Measurements from ENCODE around the gene KCNK13. TPM values are rescaled to one million over a fixed set of nuclear protein-coding genes. Genes with fewer than 3 reads are reported as not detected.

KCNK13 gene
- total and polyA plus RNA-seq, 2 experiments from 2014 or later: 0.21 to 1.0 TPM

DNA sequence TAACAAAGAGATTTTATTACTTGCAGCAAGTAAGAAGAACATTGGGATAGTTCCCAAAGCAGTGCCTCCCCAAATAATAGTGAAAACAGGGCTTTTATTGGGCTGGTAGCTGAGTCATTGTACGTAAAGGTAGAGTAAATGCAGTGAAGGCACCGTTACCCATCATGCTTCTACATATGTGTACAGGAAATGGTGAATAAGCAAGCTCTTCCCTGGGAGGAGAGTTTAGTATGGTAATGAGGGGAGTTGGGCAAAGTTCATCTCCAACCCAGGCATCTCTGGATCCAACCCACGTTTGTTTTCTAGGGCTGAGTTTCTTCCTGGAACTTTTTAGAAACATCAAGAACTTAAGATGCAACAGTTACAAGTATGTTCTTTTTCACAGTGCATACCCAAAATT, 56.2 kb downstream of the KCNK13 start:
- Mint-ChIP-seq H3K4me3 (no peak overlapping the region), H3K27me3 (ENCODE audit: insufficient read depth, low read depth, poor library complexity) (no peaks in the 10 kb centered on the region), H3K4me1 (no peaks in the 10 kb centered on the region), H3K36me3 (ENCODE audit: low read depth) (no peaks in the 10 kb centered on the region), H3K27ac (no peak overlapping the region), H3K9me3 (peaks cover 2% of the 10 kb centered on the region; the same call in 1 of the 3 replicates)
- ATAC-seq (no peak), DNase-seq (ENCODE audit: low spot score) (no peak)
- H2AFZ ChIP-seq: no peak overlapping the region
- H3K4me3 ChIP-seq: no peak overlapping the region
- no peaks in the 10 kb centered on the region for H3F3A ChIP-seq (replicated peaks; ENCODE audit: low read depth)
- no peaks in the 10 kb centered on the region for H4K20me1 ChIP-seq (replicated peaks; ENCODE audit: insufficient read depth)
- no peaks in the 10 kb centered on the region for H3K4me1 ChIP-seq (ENCODE audit: insufficient read depth)
- no peaks in the 10 kb centered on the region for H3K36me3 ChIP-seq (ENCODE audit: insufficient read depth)
- no peaks in the 10 kb centered on the region for H3K27me3 ChIP-seq (ENCODE audit: insufficient read depth)
- no peaks in the 10 kb centered on the region for H3K79me2 ChIP-seq (replicated peaks; ENCODE audit: insufficient read depth)
- TF ChIP-seq CREB1 (CRISPR knock-in tag; IDR thresholded peaks at IDR 0.05; ENCODE audit: low read depth) (no peak), EZH2phosphoT487 (IDR thresholded peaks at IDR 0.05; ENCODE audit: unreplicated experiment) (no peak), STAT1 (IDR thresholded peaks at IDR 0.05; ENCODE audit: unreplicated experiment) (no peak), JUNB (IDR thresholded peaks at IDR 0.05; ENCODE audit: unreplicated experiment) (no peak), POLR2AphosphoS5 (IDR thresholded peaks at IDR 0.05; ENCODE audit: low read depth) (no peak)
- TF ChIP-seq, protein P1, sequence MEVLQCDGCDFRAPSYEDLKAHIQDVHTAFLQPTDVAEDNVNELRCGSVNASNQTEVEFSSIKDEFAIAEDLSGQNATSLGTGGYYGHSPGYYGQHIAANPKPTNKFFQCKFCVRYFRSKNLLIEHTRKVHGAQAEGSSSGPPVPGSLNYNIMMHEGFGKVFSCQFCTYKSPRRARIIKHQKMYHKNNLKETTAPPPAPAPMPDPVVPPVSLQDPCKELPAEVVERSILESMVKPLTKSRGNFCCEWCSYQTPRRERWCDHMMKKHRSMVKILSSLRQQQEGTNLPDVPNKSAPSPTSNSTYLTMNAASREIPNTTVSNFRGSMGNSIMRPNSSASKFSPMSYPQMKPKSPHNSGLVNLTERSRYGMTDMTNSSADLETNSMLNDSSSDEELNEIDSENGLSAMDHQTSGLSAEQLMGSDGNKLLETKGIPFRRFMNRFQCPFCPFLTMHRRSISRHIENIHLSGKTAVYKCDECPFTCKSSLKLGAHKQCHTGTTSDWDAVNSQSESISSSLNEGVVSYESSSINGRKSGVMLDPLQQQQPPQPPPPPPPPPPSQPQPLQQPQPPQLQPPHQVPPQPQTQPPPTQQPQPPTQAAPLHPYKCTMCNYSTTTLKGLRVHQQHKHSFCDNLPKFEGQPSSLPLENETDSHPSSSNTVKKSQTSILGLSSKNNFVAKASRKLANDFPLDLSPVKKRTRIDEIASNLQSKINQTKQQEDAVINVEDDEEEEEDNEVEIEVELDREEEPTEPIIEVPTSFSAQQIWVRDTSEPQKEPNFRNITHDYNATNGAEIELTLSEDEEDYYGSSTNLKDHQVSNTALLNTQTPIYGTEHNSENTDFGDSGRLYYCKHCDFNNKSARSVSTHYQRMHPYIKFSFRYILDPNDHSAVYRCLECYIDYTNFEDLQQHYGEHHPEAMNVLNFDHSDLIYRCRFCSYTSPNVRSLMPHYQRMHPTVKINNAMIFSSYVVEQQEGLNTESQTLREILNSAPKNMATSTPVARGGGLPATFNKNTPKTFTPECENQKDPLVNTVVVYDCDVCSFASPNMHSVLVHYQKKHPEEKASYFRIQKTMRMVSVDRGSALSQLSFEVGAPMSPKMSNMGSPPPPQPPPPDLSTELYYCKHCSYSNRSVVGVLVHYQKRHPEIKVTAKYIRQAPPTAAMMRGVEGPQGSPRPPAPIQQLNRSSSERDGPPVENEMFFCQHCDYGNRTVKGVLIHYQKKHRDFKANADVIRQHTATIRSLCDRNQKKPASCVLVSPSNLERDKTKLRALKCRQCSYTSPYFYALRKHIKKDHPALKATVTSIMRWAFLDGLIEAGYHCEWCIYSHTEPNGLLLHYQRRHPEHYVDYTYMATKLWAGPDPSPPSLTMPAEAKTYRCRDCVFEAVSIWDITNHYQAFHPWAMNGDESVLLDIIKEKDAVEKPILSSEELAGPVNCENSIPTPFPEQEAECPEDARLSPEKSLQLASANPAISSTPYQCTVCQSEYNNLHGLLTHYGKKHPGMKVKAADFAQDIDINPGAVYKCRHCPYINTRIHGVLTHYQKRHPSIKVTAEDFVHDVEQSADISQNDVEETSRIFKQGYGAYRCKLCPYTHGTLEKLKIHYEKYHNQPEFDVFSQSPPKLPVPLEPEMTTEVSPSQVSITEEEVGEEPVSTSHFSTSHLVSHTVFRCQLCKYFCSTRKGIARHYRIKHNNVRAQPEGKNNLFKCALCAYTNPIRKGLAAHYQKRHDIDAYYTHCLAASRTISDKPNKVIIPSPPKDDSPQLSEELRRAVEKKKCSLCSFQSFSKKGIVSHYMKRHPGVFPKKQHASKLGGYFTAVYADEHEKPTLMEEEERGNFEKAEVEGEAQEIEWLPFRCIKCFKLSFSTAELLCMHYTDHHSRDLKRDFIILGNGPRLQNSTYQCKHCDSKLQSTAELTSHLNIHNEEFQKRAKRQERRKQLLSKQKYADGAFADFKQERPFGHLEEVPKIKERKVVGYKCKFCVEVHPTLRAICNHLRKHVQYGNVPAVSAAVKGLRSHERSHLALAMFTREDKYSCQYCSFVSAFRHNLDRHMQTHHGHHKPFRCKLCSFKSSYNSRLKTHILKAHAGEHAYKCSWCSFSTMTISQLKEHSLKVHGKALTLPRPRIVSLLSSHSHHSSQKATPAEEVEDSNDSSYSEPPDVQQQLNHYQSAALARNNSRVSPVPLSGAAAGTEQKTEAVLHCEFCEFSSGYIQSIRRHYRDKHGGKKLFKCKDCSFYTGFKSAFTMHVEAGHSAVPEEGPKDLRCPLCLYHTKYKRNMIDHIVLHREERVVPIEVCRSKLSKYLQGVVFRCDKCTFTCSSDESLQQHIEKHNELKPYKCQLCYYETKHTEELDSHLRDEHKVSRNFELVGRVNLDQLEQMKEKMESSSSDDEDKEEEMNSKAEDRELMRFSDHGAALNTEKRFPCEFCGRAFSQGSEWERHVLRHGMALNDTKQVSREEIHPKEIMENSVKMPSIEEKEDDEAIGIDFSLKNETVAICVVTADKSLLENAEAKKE (CRISPR knock-in tag; IDR thresholded peaks at IDR 0.05): no peak
- no peak overlapping the region for H3K27ac ChIP-seq (ENCODE audit: low read depth)
- H3K4me2 ChIP-seq: no peak overlapping the region
- H3K9me2 ChIP-seq (ENCODE audit: insufficient read depth): 0 out of 2 replicates have a peak, but pooled peaks cover 6% of the 10 kb centered on the region

DNA sequence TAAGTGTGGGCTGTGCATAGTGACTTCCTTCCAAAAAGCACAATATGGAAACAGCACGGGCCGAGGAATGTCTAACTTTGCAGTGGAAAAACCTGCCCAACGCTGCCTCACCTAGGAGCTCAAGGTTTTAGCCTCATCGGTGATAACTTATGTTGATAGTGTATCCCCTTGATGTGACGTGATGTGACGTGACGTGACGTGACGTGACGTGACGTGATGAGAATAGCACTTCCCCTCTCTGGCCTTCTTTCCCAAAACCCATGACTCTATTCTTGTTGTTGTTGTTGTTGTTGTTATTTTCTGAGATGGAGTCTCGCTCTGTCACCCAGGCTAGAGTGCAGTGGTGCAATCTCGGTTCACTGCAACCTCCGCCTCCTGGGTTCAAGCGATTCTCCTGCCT, 64.5 kb downstream of the KCNK13 start:
- no peaks in the 10 kb centered on the region for H3K4me1 ChIP-seq (ENCODE audit: insufficient read depth)
- Mint-ChIP-seq H3K4me1 (no peaks in the 10 kb centered on the region), H3K36me3 (ENCODE audit: low read depth) (no peaks in the 10 kb centered on the region), H3K4me3 (no peak overlapping the region), H3K27me3 (ENCODE audit: insufficient read depth, low read depth, poor library complexity) (peaks cover 2% of the 10 kb centered on the region), H3K9me3 (no peaks in the 10 kb centered on the region; the same call in 2 of the 3 replicates), H3K27ac (no peak overlapping the region)
- no peaks in the 10 kb centered on the region for H4K20me1 ChIP-seq (replicated peaks; ENCODE audit: insufficient read depth)
- no peak for ATAC-seq
- H2AFZ ChIP-seq: no peak overlapping the region
- no peaks in the 10 kb centered on the region for H3K36me3 ChIP-seq (ENCODE audit: insufficient read depth)
- no peaks in the 10 kb centered on the region for H3K27me3 ChIP-seq (ENCODE audit: insufficient read depth)
- no peaks in the 10 kb centered on the region for H3K79me2 ChIP-seq (replicated peaks; ENCODE audit: insufficient read depth)
- no peaks in the 10 kb centered on the region for H3K9me2 ChIP-seq (ENCODE audit: insufficient read depth)
- H3K4me2 ChIP-seq: no peak overlapping the region
- no peak overlapping the region for H3K4me3 ChIP-seq
- H3K27ac ChIP-seq (ENCODE audit: low read depth): no peak overlapping the region
- no peak for DNase-seq (ENCODE audit: low spot score)
- no peaks in the 10 kb centered on the region for H3F3A ChIP-seq (replicated peaks; ENCODE audit: low read depth)
- TF ChIP-seq, protein P2, sequence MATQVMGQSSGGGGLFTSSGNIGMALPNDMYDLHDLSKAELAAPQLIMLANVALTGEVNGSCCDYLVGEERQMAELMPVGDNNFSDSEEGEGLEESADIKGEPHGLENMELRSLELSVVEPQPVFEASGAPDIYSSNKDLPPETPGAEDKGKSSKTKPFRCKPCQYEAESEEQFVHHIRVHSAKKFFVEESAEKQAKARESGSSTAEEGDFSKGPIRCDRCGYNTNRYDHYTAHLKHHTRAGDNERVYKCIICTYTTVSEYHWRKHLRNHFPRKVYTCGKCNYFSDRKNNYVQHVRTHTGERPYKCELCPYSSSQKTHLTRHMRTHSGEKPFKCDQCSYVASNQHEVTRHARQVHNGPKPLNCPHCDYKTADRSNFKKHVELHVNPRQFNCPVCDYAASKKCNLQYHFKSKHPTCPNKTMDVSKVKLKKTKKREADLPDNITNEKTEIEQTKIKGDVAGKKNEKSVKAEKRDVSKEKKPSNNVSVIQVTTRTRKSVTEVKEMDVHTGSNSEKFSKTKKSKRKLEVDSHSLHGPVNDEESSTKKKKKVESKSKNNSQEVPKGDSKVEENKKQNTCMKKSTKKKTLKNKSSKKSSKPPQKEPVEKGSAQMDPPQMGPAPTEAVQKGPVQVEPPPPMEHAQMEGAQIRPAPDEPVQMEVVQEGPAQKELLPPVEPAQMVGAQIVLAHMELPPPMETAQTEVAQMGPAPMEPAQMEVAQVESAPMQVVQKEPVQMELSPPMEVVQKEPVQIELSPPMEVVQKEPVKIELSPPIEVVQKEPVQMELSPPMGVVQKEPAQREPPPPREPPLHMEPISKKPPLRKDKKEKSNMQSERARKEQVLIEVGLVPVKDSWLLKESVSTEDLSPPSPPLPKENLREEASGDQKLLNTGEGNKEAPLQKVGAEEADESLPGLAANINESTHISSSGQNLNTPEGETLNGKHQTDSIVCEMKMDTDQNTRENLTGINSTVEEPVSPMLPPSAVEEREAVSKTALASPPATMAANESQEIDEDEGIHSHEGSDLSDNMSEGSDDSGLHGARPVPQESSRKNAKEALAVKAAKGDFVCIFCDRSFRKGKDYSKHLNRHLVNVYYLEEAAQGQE (IDR thresholded peaks at IDR 0.05; ENCODE audit: unreplicated experiment): no peak
- TF ChIP-seq EZH2 (IDR thresholded peaks at IDR 0.05; ENCODE audit: low read depth, unreplicated experiment) (no peak), EZH2phosphoT487 (IDR thresholded peaks at IDR 0.05; ENCODE audit: unreplicated experiment) (no peak), JUNB (IDR thresholded peaks at IDR 0.05; ENCODE audit: unreplicated experiment) (no peak), NANOG (IDR thresholded peaks at IDR 0.05; ENCODE audit: borderline replicate concordance) (no peak), POLR2AphosphoS5 (IDR thresholded peaks at IDR 0.05; ENCODE audit: low read depth) (no peak)
- TF ChIP-seq, protein P3, sequence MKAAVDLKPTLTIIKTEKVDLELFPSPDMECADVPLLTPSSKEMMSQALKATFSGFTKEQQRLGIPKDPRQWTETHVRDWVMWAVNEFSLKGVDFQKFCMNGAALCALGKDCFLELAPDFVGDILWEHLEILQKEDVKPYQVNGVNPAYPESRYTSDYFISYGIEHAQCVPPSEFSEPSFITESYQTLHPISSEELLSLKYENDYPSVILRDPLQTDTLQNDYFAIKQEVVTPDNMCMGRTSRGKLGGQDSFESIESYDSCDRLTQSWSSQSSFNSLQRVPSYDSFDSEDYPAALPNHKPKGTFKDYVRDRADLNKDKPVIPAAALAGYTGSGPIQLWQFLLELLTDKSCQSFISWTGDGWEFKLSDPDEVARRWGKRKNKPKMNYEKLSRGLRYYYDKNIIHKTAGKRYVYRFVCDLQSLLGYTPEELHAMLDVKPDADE (IDR thresholded peaks at IDR 0.05): no peak

Data from GM23338 (cell line).